MCF 10A (cell line): ENCODE measurements around the gene NAP1L4. TPM values are rescaled to one million over a fixed set of nuclear protein-coding genes. Genes with fewer than 3 reads are reported as not detected.
"Not testable (repeated sequence)": the region's sequence is repeated elsewhere in the genome, so short reads cannot be mapped to it uniquely, and the experiment has no call there.

Experiments used
- BruUV-seq: library from RNA; stranded (reverse); fragments of 400-500 nt; replicated peaks from 2 replicates; lab custom pipeline; 2021; lab: Mats Ljungman, UMichigan
- CTCF ChIA-PET: fragments of 300-600 bp; sonication (Branson Sonifier 250); formaldehyde crosslinking; extraction: SDS; loops from one replicate; lab custom pipeline; 2021; ENCODE audit warnings: antibody characterized with exemption, inconsistent platforms; lab: Yijun Ruan, JAX
- POLR2A ChIA-PET: fragments of 300-600, 350-650 bp; sonication (Branson Sonifier 250); formaldehyde crosslinking; extraction: SDS; loops from one replicate; lab custom pipeline; 2020; ENCODE audit warnings: antibody characterized with exemption, inconsistent platforms; lab: Yijun Ruan, JAX
- DNase-seq: peaks from one replicate; pipeline ENCODE4 v3.0.0-alpha.2; 2018; ENCODE audit not compliant: unreplicated experiment
- H3K27ac Mint-ChIP-seq: one replicate; pipeline ENCODE4 v1.8.0; 2022; ENCODE audit warnings: mild to moderate bottlenecking, low read depth, mixed read lengths; ENCODE audit not compliant: unreplicated experiment
- H3K27me3 Mint-ChIP-seq: one replicate; pipeline ENCODE4 v1.8.0; 2022; ENCODE audit warnings: mixed read lengths; ENCODE audit not compliant: insufficient read depth, unreplicated experiment
- H3K36me3 Mint-ChIP-seq: one replicate; pipeline ENCODE4 v1.8.0; 2022; ENCODE audit warnings: mild to moderate bottlenecking, moderate library complexity, mixed read lengths; ENCODE audit not compliant: insufficient read depth, unreplicated experiment
- H3K4me1 Mint-ChIP-seq: one replicate; pipeline ENCODE4 v1.8.0; 2022; ENCODE audit warnings: mixed read lengths; ENCODE audit not compliant: insufficient read depth, unreplicated experiment
- H3K4me3 Mint-ChIP-seq: one replicate; pipeline ENCODE4 v1.8.0; 2022; ENCODE audit warnings: mild to moderate bottlenecking, moderate library complexity, mixed read lengths; ENCODE audit not compliant: unreplicated experiment
- H3K9me3 Mint-ChIP-seq: one replicate; pipeline ENCODE4 v1.8.0; 2022; ENCODE audit warnings: mixed read lengths; ENCODE audit not compliant: unreplicated experiment
- CTCF ChIP-seq: fragments of 200-600 bp; IDR thresholded peaks from one replicate; pipeline ENCODE4 v1.8.0; 2022; ENCODE audit warnings: antibody characterized with exemption, mild to moderate bottlenecking; ENCODE audit not compliant: unreplicated experiment
- intact Hi-C: fragments of 100-400 bp; cut with micrococcal nuclease; formaldehyde crosslinking; loops from 2 replicates; pipeline ENCODE4 v1.14.1; 2022
- total RNA-seq: library from RNA; stranded (reverse); gene quantifications from 2 replicates; pipeline ENCODE4 v1.2.3, GENCODE V29; 2022

The NAP1L4 gene
- total RNA-seq, 1 experiment from 2014 or later, result 103 TPM

DNA sequence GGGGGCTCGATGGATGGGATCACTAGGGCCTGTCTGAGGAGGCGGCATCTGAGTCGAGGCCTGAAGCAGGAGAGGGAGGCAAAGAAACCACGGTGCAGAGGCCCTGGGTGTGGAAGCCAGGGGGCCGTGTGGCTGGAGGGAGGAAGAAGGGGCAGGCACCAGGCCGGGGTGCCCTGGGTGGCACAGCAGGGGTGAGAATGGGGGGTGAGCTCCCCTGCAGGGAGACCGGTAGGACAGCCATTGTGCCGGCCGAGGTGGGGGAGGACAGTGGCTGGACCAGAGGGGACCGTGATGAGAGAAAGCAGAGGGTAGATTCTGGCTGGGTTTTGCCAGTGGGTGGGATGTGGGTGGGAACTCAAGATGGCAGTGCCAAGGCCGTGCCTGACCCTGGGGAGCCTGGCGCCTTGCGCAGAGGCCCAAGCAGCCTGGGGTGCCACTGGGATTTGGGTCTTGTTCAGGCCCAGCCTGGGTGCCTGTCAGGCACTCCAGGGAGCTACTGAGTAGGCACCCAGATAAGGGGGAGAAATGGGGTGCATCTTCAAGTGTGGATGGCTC lies 81.7 kb downstream of the NAP1L4 start:
- intact Hi-C loops, result no loop called here
- TF ChIP-seq CTCF, result no peak
- no peak for DNase-seq
- Mint-ChIP-seq H3K9me3 (no peaks in the 10 kb centered on the region), H3K27me3 (no peaks in the 10 kb centered on the region), H3K4me1 (peaks cover 28% of the 10 kb centered on the region), H3K36me3 (no peaks in the 10 kb centered on the region), H3K27ac (no peak overlapping the region), H3K4me3 (no peak overlapping the region)
- ChIA-PET POLR2A (interaction anchor here (1.3 kb wide), 1 partner anchor 7 kb away, joined by 6 read pairs; no protein-coding TSS in a partner anchor), CTCF (interaction anchor here (1.0 kb wide), 1 partner anchor 484 kb away, joined by 4 read pairs; no protein-coding TSS in a partner anchor)
- no TSS peak for BruUV-seq

- Mint-ChIP-seq H3K27ac (no peak overlapping the region), H3K27me3 (no peaks in the 10 kb centered on the region), H3K4me1 (peaks cover 35% of the 10 kb centered on the region), H3K4me3 (no peak overlapping the region), H3K9me3 (no peaks in the 10 kb centered on the region), H3K36me3 (no peaks in the 10 kb centered on the region)
- DNase-seq, result no peak
- BruUV-seq, result no TSS peak
- ChIA-PET POLR2A (no interaction called here), CTCF (interaction anchor here (1.0 kb wide), 1 partner anchor 483 kb away, joined by 4 read pairs; no protein-coding TSS in a partner anchor)
- TF ChIP-seq CTCF, result no peak
- intact Hi-C loops, result no loop called here
These were observed 82.8 kb downstream of the NAP1L4 start for GRCh38 chr11:2909133-2909902.

GRCh38 chr11:2908130-2908529 lies 84.0 kb downstream of the NAP1L4 start:
- no peaks in the 10 kb centered on the region for H3K36me3 Mint-ChIP-seq
- ChIA-PET CTCF (no interaction called here), POLR2A (no interaction called here)
- no peak for TF ChIP-seq CTCF
- H3K4me3 Mint-ChIP-seq, result no peak overlapping the region
- no peaks in the 10 kb centered on the region for H3K9me3 Mint-ChIP-seq
- intact Hi-C loops, result no loop called here
- H3K27me3 Mint-ChIP-seq, result no peaks in the 10 kb centered on the region
- H3K27ac Mint-ChIP-seq, result no peak overlapping the region
- peaks cover 41% of the 10 kb centered on the region for H3K4me1 Mint-ChIP-seq
- DNase-seq, result no peak
- BruUV-seq, result no TSS peak

- H3K27ac Mint-ChIP-seq, DNase-seq, H3K9me3 Mint-ChIP-seq, H3K36me3 Mint-ChIP-seq, H3K27me3 Mint-ChIP-seq, CTCF ChIA-PET, intact Hi-C loops, H3K4me3 Mint-ChIP-seq, BruUV-seq: not testable (repeated sequence)
- H3K4me1 Mint-ChIP-seq, result peaks cover 28% of the 10 kb centered on the region
- POLR2A ChIA-PET, result interaction anchor here (0.5 to 2.4 kb wide), 2 partner anchors 22 to 40 kb away, joined by 3 to 9 read pairs; no protein-coding TSS in a partner anchor
These were observed 86.8 kb downstream of the NAP1L4 start for GRCh38 chr11:2905299-2905698.
